GM18867 (cell line): ENCODE data around the gene ZNF774.
"Not testable (repeated sequence)": the region's sequence is repeated elsewhere in the genome, so short reads cannot be mapped to it uniquely, and the experiment has no call there.

Source experiments
- ATAC-seq: cut with Tn5 transposase; IDR thresholded peaks from one replicate; pipeline ENCODE4 v1.9.1; 2021; ENCODE audit warnings: mild to moderate bottlenecking, moderate library complexity; ENCODE audit not compliant: unreplicated experiment

The ZNF774 gene

GRCh38 chr15:90387534-90388461, 35.7 kb downstream of the ZNF774 start, which contains the start of gene IQGAP1:
Gene IQGAP1 (plus strand): TSS chr15:90388242. CDS start chr15:90388342, 100 bp downstream.
- peak; percentile 91 for ATAC-seq

- ATAC-seq: peak; percentile 46
Observed at GRCh38 chr15:90388462-90389380, 36.6 kb downstream of the ZNF774 start.

- ATAC-seq: no peak
Observed at GRCh38 chr15:90389513-90389912, 37.4 kb downstream of the ZNF774 start.

GRCh38 chr15:90393040-90393439, 41.0 kb downstream of the ZNF774 start:
- no peak for ATAC-seq

GRCh38 chr15:90394074-90394473, 42.0 kb downstream of the ZNF774 start:
- ATAC-seq: no peak

GRCh38 chr15:90394748-90395442, 42.8 kb downstream of the ZNF774 start:
- ATAC-seq: no peak

- no peak for ATAC-seq
Observed at GRCh38 chr15:90396321-90396720, 44.2 kb downstream of the ZNF774 start.

- peak; percentile 23 for ATAC-seq
Observed at GRCh38 chr15:90400005-90400758, 48.1 kb downstream of the ZNF774 start.

- ATAC-seq: peak; percentile 99
Observed at GRCh38 chr15:90400759-90401314, 48.8 kb downstream of the ZNF774 start.

GRCh38 chr15:90401495-90401894, 49.4 kb downstream of the ZNF774 start:
- no peak for ATAC-seq

- ATAC-seq: no peak
Observed at GRCh38 chr15:90402223-90402622, 50.1 kb downstream of the ZNF774 start.

- ATAC-seq: no peak
Observed at GRCh38 chr15:90402767-90403166, 50.7 kb downstream of the ZNF774 start.

GRCh38 chr15:90405055-90405607, 53.0 kb downstream of the ZNF774 start:
- no peak for ATAC-seq

GRCh38 chr15:90407336-90407735, 55.3 kb downstream of the ZNF774 start:
- ATAC-seq: no peak

GRCh38 chr15:90407871-90408317, 55.8 kb downstream of the ZNF774 start:
- ATAC-seq: peak; percentile 53

- ATAC-seq: no peak
Observed at GRCh38 chr15:90408657-90409056, 56.6 kb downstream of the ZNF774 start.

GRCh38 chr15:90409587-90409986, 57.5 kb downstream of the ZNF774 start:
- not testable (repeated sequence) for ATAC-seq

- ATAC-seq: not testable (repeated sequence)
Observed at GRCh38 chr15:90410316-90410715, 58.2 kb downstream of the ZNF774 start.

GRCh38 chr15:90411176-90411575, 59.1 kb downstream of the ZNF774 start:
- no peak for ATAC-seq
